GM18511 (cell line): ENCODE results near the gene HS3ST3A1.

ENCODE experiments used
- ATAC-seq: cut with Tn5 transposase; IDR thresholded peaks from one replicate; pipeline ENCODE4 v1.9.1; 2021; ENCODE audit warnings: mild to moderate bottlenecking, moderate library complexity; ENCODE audit not compliant: unreplicated experiment

Gene HS3ST3A1

GRCh38 chr17:13598353-13599167, 3.2 kb downstream of the HS3ST3A1 start:
- ATAC-seq, result no peak

- no peak for ATAC-seq
These were observed 3.9 kb downstream of the HS3ST3A1 start for GRCh38 chr17:13597723-13598347.

GRCh38 chr17:13596241-13596923, 5.3 kb downstream of the HS3ST3A1 start:
- ATAC-seq, result no peak

GRCh38 chr17:13595599-13595899, 6.2 kb downstream of the HS3ST3A1 start:
- no peak for ATAC-seq

GRCh38 chr17:13594762-13595598, 6.7 kb downstream of the HS3ST3A1 start:
- no peak for ATAC-seq

- no peak for ATAC-seq
These were observed 7.4 kb downstream of the HS3ST3A1 start for GRCh38 chr17:13594310-13594709.

GRCh38 chr17:13593757-13594156, 8.0 kb downstream of the HS3ST3A1 start:
- ATAC-seq, result no peak

- no peak for ATAC-seq
These were observed 8.5 kb downstream of the HS3ST3A1 start for GRCh38 chr17:13593021-13593751.

GRCh38 chr17:13592427-13592826, 9.3 kb downstream of the HS3ST3A1 start:
- ATAC-seq, result no peak

- ATAC-seq, result no peak
These were observed 11.3 kb downstream of the HS3ST3A1 start for GRCh38 chr17:13590441-13590840.

- ATAC-seq, result no peak
These were observed 12.1 kb downstream of the HS3ST3A1 start for GRCh38 chr17:13589658-13590057.

- no peak for ATAC-seq
These were observed 14.0 kb downstream of the HS3ST3A1 start for GRCh38 chr17:13587487-13588338.

GRCh38 chr17:13584701-13585080, 17.0 kb downstream of the HS3ST3A1 start:
- ATAC-seq, result no peak

- ATAC-seq, result no peak
These were observed 17.6 kb downstream of the HS3ST3A1 start for GRCh38 chr17:13583996-13584700.

GRCh38 chr17:13582776-13583547, 18.8 kb downstream of the HS3ST3A1 start:
- no peak for ATAC-seq

GRCh38 chr17:13581925-13582324, 19.8 kb downstream of the HS3ST3A1 start:
- no peak for ATAC-seq

- ATAC-seq, result no peak
These were observed 20.9 kb downstream of the HS3ST3A1 start for GRCh38 chr17:13580790-13581189.
